Measurements from ENCODE around the gene MT1B. TPM values are rescaled to one million over a fixed set of nuclear protein-coding genes. Genes with fewer than 3 reads are reported as not detected.

The MT1B gene
- total RNA-seq, 1 experiment from 2014 or later = not detected

DNA sequence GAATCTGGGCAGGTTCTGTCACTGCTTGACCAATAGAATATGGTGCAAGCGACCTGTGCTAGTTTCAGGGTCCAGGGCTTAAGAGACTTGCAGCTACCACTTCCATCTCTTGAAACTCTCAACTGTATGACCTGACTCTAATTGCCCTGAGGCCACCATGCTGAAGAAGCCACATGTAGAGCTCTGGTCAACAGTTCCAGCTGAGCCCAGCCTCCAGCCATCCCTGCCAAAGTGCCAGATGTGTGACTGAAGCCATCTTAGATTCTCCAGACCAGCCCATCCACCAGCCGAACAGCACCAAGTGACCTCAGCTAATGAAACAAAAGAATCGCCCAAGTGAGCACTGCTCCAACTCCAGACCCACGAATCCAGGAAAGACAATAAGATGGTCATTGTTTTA, 46.7 kb upstream of the MT1B start:
- H2BK20ac ChIP-seq (ENCODE audit: low read depth, low read length, poor library complexity, severe bottlenecking) = no peak overlapping the region
- H3K79me1 ChIP-seq (ENCODE audit: insufficient read depth, low read depth, low read length, poor library complexity, severe bottlenecking) = no peaks in the 10 kb centered on the region
- H3T11ph ChIP-seq (ENCODE audit: low read length) = no peak overlapping the region
- no peaks in the 10 kb centered on the region for H3K36me3 Mint-ChIP-seq (ENCODE audit: insufficient read depth in 1 of 3, low read depth in 3 of 3)
- no peak overlapping the region for H3K23ac ChIP-seq (ENCODE audit: insufficient read length, low read depth, low read length)
- no peak overlapping the region for H4K5ac ChIP-seq (ENCODE audit: insufficient read length, low read depth, low read length)
- no peak overlapping the region for H2BK120ac ChIP-seq (ENCODE audit: low read depth, low read length, poor library complexity, severe bottlenecking)
- WGBS (ENCODE audit: extremely low coverage, insufficient read length, low lambda C conversion rate) = no CpG with 5 or more reads among the region's 4 CpGs
- H3K4me1 ChIP-seq (ENCODE audit: insufficient read depth, low read length) = peaks cover 2% of the 10 kb centered on the region; the same call in 1 of the 2 replicates
- DNase-seq = no peak
- H3K14ac ChIP-seq (ENCODE audit: insufficient read depth, low read length) = no peak overlapping the region
- H3K56ac ChIP-seq (ENCODE audit: insufficient read length, low read depth, low read length) = no peak overlapping the region
- H3K18ac ChIP-seq (ENCODE audit: insufficient read length, low read depth, low read length) = no peak overlapping the region
- peaks cover 8% of the 10 kb centered on the region for H3K23me2 ChIP-seq (ENCODE audit: insufficient read length, low read depth, low read length, poor library complexity, severe bottlenecking)
- H3K27ac Mint-ChIP-seq = no peak overlapping the region
- no peak overlapping the region for H3K4ac ChIP-seq (ENCODE audit: low read depth, low read length)
- H3K4me2 ChIP-seq (ENCODE audit: insufficient read depth, insufficient read length, low read length) = no peak overlapping the region
- H2AFZ ChIP-seq (ENCODE audit: low read length) = no peak overlapping the region
- H3K27ac ChIP-seq (ENCODE audit: insufficient read length, low read depth, low read length) = no peak overlapping the region
- no peak overlapping the region for H4K8ac ChIP-seq (replicated peaks; ENCODE audit: insufficient read length, low read depth, low read length)
- H3K4me3 Mint-ChIP-seq = no peak overlapping the region
- no peak overlapping the region for H2BK5ac ChIP-seq (ENCODE audit: insufficient read length, low read length)
- H3K27me3 Mint-ChIP-seq (ENCODE audit: low read depth) = peaks cover 78% of the 10 kb centered on the region
- peaks cover 27 to 33% of the 10 kb centered on the region in 2 experiments for H3K4me1 Mint-ChIP-seq
- no peak overlapping the region for H2BK15ac ChIP-seq (ENCODE audit: low read depth, low read length)
- no peak overlapping the region for H2BK12ac ChIP-seq (ENCODE audit: insufficient read length, low read depth, low read length)
- H3K27me3 ChIP-seq (ENCODE audit: insufficient read depth, low read length) = peaks cover 14% of the 10 kb centered on the region; the same call in 1 of the 2 replicates
- H3K9ac ChIP-seq (ENCODE audit: extremely low read depth, insufficient read length, low read length) = no peak overlapping the region
- H4K91ac ChIP-seq (ENCODE audit: insufficient read length, low read depth, low read length) = no peak overlapping the region
- no peak overlapping the region for H2AK5ac ChIP-seq (ENCODE audit: insufficient read length, low read length)
- no peaks in the 10 kb centered on the region for H3K9me3 Mint-ChIP-seq
- no peaks in the 10 kb centered on the region for H4K20me1 ChIP-seq (ENCODE audit: control insufficient read depth, insufficient read depth, insufficient read length)
- H3K79me2 ChIP-seq (ENCODE audit: insufficient read depth, low read length) = no peaks in the 10 kb centered on the region
- H3K9me3 ChIP-seq (ENCODE audit: control insufficient read depth, low read depth, low read length) = no peaks in the 10 kb centered on the region
- TF ChIP-seq CTCF (conservative IDR thresholded peaks at IDR 0.05) = no peak

Data from H9 (cell line).